ENCODE data around the gene RTEL1. TPM values are rescaled to one million over a fixed set of nuclear protein-coding genes. Genes with fewer than 3 reads are reported as not detected.

RTEL1 gene
- total RNA-seq, 1 experiment from 2014 or later: 58.0 TPM

DNA sequence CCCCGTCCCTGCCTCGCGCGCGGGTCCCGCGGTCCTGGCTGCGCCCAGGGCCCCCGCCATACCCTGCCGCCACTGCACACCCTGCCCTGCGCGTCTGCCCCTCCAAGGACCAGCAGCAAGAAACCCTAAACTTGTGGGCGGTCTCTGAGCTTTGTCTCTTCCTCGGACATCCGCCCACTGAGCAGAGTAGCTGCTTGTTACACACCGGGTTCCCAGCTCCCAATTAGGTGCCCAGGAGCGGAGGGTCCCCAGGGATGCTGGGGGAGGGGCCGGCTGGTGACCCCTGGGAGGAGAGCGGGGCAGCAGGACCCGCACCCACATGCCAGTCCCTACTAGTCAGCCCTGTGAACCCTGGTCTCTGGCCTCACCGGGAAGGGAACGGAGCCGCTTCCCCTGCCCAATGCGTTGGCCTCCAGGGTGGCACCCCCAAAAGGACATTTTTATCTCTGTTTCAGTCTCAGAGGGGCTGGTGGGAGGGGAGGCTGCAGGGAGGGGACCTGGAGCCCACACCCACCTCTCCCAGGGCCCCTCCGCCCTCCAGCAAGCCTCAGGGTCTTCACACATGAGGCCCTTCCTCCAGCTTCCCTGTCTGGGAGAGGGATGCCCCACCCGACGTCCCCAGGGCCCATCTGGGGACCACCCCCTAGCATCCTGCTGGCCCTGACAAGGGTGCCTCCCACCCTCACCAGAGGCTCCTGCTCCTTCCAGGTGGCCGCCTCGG, 15.4 kb upstream of the RTEL1 start:
- Histone ChIP-seq H4K20me1 (ENCODE audit: insufficient read depth) (no peaks in the 10 kb centered on the region), H3K27ac (ENCODE audit: low read depth, low read length) (peak overlapping the region; percentile 98), H3K4me2 (ENCODE audit: low read length) (peak overlapping the region; percentile 87), H3K36me3 (ENCODE audit: control insufficient read depth in 1 of 2, insufficient read depth in 2 of 2, low read length in 2 of 2) (peaks cover 0 to 8% of the 10 kb centered on the region in 2 experiments; a peak in 1 of 4 replicates), H2AFZ (ENCODE audit: low read depth, low read length, poor library complexity, severe bottlenecking) (no peak overlapping the region), H3K9ac (ENCODE audit: low read length) (peak overlapping the region; percentile 72), H3K9me2 (ENCODE audit: insufficient read depth) (no peaks in the 10 kb centered on the region), H3K27me3 (ENCODE audit: insufficient read depth, low read length) (no peaks in the 10 kb centered on the region), H3K4me3 (replicated peaks in 1 of 2; ENCODE audit: low read depth in 1 of 2, low read length in 2 of 2) (peak overlapping the region; percentile 40 to 59), H3K79me2 (ENCODE audit: insufficient read depth, low read length) (peaks cover 4% of the 10 kb centered on the region; the same call in 1 of the 2 replicates), H3K9me3 (ENCODE audit: control insufficient read depth in 1 of 2, insufficient read depth in 1 of 2, low read depth in 1 of 2, low read length in 2 of 2) (no peaks in the 10 kb centered on the region), H3K4me1 (ENCODE audit: control insufficient read depth in 1 of 2, insufficient read depth in 2 of 2, low read length in 2 of 2) (peaks cover 11 to 34% of the 10 kb centered on the region in 2 experiments)
- DNase-seq (ENCODE audit: low read depth, low spot score): no peak
- ChIA-PET RAD21 (ENCODE audit: low non-redundant PET in 1 of 2, low total read pairs in 2 of 2, uncharacterized antibody in 2 of 2, unreplicated experiment in 2 of 2) (interaction anchor here (0.5 to 1.8 kb wide), 4 partner anchors 40 to 104 kb away, joined by 3 to 14 read pairs (median 6); partner anchors contain the start of gene HELZ2 (in 1 of the 2)), CTCF (interaction anchor here (1.0 to 1.4 kb wide), 7 partner anchors 11 to 210 kb away, joined by 3 to 12 read pairs (median 5); partner anchors contain the start of genes GMEB2, PTK6, RTEL1 and STMN3), POLR2A (interaction anchor here (0.8 to 2.2 kb wide), 10 partner anchors 9 to 222 kb away, joined by 3 to 12 read pairs (median 6); partner anchors contain the start of genes ARFRP1, RTEL1, STMN3 and TPD52L2)
- peak; percentile 61 for ATAC-seq
- no TSS peak for BruUV-seq (replicated peaks)
- TF ChIP-seq EGR1 (IDR thresholded peaks at IDR 0.05; ENCODE audit: low read depth): no peak
- TF ChIP-seq TCF7L2 (IDR thresholded peaks at IDR 0.05; ENCODE audit: borderline replicate concordance, extremely low read depth, insufficient read depth, insufficient read length): no peak
- TF ChIP-seq YY1 (IDR thresholded peaks at IDR 0.05; ENCODE audit: extremely low read depth, insufficient replicate concordance, low read depth, low read length): no peak
- no peak for TF ChIP-seq FOSL1 (IDR thresholded peaks at IDR 0.05; ENCODE audit: low read depth)
- TF ChIP-seq JUND (IDR thresholded peaks at IDR 0.05): no peak
- no peak for TF ChIP-seq SRF (IDR thresholded peaks at IDR 0.05; ENCODE audit: low read depth)
- TF ChIP-seq ZNF274 (IDR thresholded peaks at IDR 0.05; ENCODE audit: low read depth, low read length): no peak
- intact Hi-C loops (cut with micrococcal nuclease): loop anchor here (5.0 kb wide), 1 partner anchor 105 kb away; the partner anchor contains the start of gene PTK6

DNA sequence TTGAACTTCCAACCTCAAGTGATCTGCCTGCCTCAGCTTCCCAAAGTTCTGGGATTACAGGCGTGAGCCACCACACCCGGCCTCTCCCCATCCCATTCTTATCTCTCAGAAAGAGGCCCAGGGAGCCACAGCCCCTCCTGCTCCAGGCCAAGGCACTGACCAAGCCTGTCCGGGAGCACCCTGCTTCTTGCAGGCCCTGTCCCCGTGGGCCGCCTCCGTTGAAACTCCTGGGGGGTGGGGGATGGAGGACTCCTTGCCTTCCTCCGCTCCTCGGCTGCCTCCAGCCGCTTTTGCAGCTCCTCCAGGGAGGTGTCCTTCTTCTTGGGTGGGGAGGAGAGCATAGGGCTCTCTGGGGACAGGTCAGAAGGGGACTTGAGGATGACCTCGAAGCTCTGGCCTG, 14.6 kb upstream of the RTEL1 start:
- Histone ChIP-seq H3K36me3 (ENCODE audit: control insufficient read depth in 1 of 2, insufficient read depth in 2 of 2, low read length in 2 of 2) (peaks cover 0 to 9% of the 10 kb centered on the region in 2 experiments; a peak in 1 of 4 replicates), H3K4me1 (ENCODE audit: control insufficient read depth in 1 of 2, insufficient read depth in 2 of 2, low read length in 2 of 2) (peaks cover 11 to 34% of the 10 kb centered on the region in 2 experiments), H2AFZ (ENCODE audit: low read depth, low read length, poor library complexity, severe bottlenecking) (no peak overlapping the region), H3K27me3 (ENCODE audit: insufficient read depth, low read length) (no peaks in the 10 kb centered on the region), H3K9ac (ENCODE audit: low read length) (no peak overlapping the region; the same call in 1 of the 2 replicates), H3K27ac (ENCODE audit: low read depth, low read length) (peak overlapping the region; percentile 98), H4K20me1 (ENCODE audit: insufficient read depth) (no peaks in the 10 kb centered on the region), H3K79me2 (ENCODE audit: insufficient read depth, low read length) (peaks cover 11% of the 10 kb centered on the region), H3K9me2 (ENCODE audit: insufficient read depth) (no peaks in the 10 kb centered on the region), H3K4me3 (replicated peaks in 1 of 2; ENCODE audit: low read depth in 1 of 2, low read length in 2 of 2) (no peak overlapping the region), H3K4me2 (ENCODE audit: low read length) (peak overlapping the region; percentile 87), H3K9me3 (ENCODE audit: control insufficient read depth in 1 of 2, insufficient read depth in 1 of 2, low read depth in 1 of 2, low read length in 2 of 2) (no peaks in the 10 kb centered on the region)
- DNase-seq (ENCODE audit: low read depth, low spot score) (no peak), ATAC-seq (no peak)
- BruUV-seq (replicated peaks): no TSS peak
- POLR2A ChIA-PET: interaction anchor here (1.9 to 2.2 kb wide), 2 partner anchors 16 to 55 kb away, joined by 6 to 12 read pairs; no protein-coding TSS in a partner anchor
- RAD21 ChIA-PET (ENCODE audit: low non-redundant PET in 1 of 2, low total read pairs in 2 of 2, uncharacterized antibody in 2 of 2, unreplicated experiment in 2 of 2): no interaction called here
- intact Hi-C loops (cut with micrococcal nuclease): loop anchor here (5.0 kb wide), 1 partner anchor 106 kb away; the partner anchor contains the start of gene PTK6
- CTCF ChIA-PET: no interaction called here
- TF ChIP-seq POLR2A (IDR thresholded peaks at IDR 0.05; ENCODE audit: borderline replicate concordance, extremely low read depth, insufficient read depth, insufficient read length) (no peak), ZNF274 (IDR thresholded peaks at IDR 0.05; ENCODE audit: low read depth, low read length) (no peak), YY1 (IDR thresholded peaks at IDR 0.05; ENCODE audit: extremely low read depth, insufficient replicate concordance, low read depth, low read length) (no peak), ELF1 (IDR thresholded peaks at IDR 0.05; ENCODE audit: borderline replicate concordance, low read depth) (no peak), EZH2phosphoT487 (IDR thresholded peaks at IDR 0.05; ENCODE audit: borderline replicate concordance) (no peak)
- TF ChIP-seq, protein P1, sequence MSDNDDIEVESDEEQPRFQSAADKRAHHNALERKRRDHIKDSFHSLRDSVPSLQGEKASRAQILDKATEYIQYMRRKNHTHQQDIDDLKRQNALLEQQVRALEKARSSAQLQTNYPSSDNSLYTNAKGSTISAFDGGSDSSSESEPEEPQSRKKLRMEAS (IDR thresholded peaks at IDR 0.05): no peak
- TF ChIP-seq, protein P2, sequence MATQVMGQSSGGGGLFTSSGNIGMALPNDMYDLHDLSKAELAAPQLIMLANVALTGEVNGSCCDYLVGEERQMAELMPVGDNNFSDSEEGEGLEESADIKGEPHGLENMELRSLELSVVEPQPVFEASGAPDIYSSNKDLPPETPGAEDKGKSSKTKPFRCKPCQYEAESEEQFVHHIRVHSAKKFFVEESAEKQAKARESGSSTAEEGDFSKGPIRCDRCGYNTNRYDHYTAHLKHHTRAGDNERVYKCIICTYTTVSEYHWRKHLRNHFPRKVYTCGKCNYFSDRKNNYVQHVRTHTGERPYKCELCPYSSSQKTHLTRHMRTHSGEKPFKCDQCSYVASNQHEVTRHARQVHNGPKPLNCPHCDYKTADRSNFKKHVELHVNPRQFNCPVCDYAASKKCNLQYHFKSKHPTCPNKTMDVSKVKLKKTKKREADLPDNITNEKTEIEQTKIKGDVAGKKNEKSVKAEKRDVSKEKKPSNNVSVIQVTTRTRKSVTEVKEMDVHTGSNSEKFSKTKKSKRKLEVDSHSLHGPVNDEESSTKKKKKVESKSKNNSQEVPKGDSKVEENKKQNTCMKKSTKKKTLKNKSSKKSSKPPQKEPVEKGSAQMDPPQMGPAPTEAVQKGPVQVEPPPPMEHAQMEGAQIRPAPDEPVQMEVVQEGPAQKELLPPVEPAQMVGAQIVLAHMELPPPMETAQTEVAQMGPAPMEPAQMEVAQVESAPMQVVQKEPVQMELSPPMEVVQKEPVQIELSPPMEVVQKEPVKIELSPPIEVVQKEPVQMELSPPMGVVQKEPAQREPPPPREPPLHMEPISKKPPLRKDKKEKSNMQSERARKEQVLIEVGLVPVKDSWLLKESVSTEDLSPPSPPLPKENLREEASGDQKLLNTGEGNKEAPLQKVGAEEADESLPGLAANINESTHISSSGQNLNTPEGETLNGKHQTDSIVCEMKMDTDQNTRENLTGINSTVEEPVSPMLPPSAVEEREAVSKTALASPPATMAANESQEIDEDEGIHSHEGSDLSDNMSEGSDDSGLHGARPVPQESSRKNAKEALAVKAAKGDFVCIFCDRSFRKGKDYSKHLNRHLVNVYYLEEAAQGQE (IDR thresholded peaks at IDR 0.05; ENCODE audit: low read depth): no peak

Data from HCT116 (cell line).